ENCODE results near the gene PDCD6IP. TPM values are rescaled to one million over a fixed set of nuclear protein-coding genes. Genes with fewer than 3 reads are reported as not detected.

Gene PDCD6IP
- total and polyA plus RNA-seq, 7 donors, result 30.6 to 152 (median 116) TPM

- Histone ChIP-seq H3K27ac (no peak overlapping the region), H3K36me3 (ENCODE audit: insufficient read depth in 1 of 2, low read depth in 1 of 2) (no peaks in the 10 kb centered on the region), H3K4me1 (peaks cover 18% of the 10 kb centered on the region), H3K4me3 (no peak overlapping the region), H3K27me3 (ENCODE audit: insufficient read depth in 3 of 3, low read length in 2 of 3) (no peaks in the 10 kb centered on the region), H3K9me3 (no peaks in the 10 kb centered on the region)
- intact Hi-C loops (cut with DNase I), result no loop called here
- no peak for ATAC-seq
- no peak for TF ChIP-seq CTCF (IDR thresholded peaks at IDR 0.05)
- DNase-seq, result no peak
Observed at GRCh38 chr3:33795131-33795530, 3.3 kb upstream of the PDCD6IP start.

DNA sequence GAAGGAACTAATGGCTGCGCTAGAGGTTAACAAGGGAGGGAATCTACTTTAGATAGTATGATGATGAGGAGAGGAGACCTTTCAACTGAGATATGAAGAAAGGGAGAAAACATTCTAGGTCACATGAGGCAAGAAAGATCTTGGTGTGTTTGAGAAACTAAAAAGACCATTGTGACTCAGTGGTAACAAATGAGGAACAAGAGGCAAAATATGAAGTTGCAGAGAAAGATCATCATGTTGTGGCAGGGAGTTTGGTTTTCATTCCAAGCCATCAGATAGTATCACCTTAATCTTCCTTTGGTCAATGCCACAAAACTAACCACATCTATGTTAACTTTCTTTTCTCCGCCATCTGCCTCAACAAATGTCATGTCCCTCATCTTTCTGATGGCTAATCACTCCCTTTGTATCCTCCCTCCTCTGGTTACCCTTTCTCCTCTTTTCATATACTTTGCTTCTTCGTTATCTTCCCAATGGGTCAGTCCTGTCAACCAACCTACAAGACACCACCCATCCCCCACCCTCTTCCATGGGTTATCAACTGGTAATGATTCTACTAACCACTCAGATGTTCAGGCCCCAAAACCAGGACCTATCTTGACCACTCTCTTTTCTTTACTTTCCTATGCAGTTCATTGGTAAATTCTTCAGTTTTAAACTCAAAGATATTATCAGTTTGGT lies 2.4 kb upstream of the PDCD6IP start:
- no peak for ATAC-seq
- TF ChIP-seq CTCF (IDR thresholded peaks at IDR 0.05), result no peak
- H3K4me3 ChIP-seq, result no peak overlapping the region
- no peaks in the 10 kb centered on the region for H3K9me3 ChIP-seq
- H3K36me3 ChIP-seq (ENCODE audit: insufficient read depth in 1 of 2, low read depth in 1 of 2), result no peaks in the 10 kb centered on the region
- 95 to 98% (median 96%) methylated on average over 3 of the region's 3 CpGs for WGBS, 3 donors
- intact Hi-C loops (cut with DNase I), result no loop called here
- H3K27ac ChIP-seq, result no peak overlapping the region
- DNase-seq, result no peak
- no peaks in the 10 kb centered on the region for H3K27me3 ChIP-seq (ENCODE audit: insufficient read depth in 3 of 3, low read length in 2 of 3)
- peaks cover 27% of the 10 kb centered on the region for H3K4me1 ChIP-seq

DNA sequence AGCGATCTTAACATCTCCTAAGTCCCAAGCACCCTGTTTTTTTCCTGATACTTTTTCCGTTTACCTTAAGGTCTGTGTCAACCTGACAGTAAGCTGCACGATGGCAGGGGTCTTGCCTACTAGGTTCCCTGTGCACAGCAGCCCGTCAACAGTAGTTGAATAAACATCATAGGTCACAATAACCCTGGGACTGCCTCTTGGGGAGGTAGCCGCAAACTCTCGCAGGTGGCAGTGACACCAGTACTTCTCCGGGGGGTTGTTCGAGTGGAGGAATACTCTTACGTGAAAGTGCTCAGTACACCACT lies 365 bp upstream of the PDCD6IP start:
- H3K4me3 ChIP-seq, result peak overlapping the region; percentile 88
- H3K27ac ChIP-seq, result peak overlapping the region; percentile 99
- H3K27me3 ChIP-seq (ENCODE audit: insufficient read depth in 3 of 3, low read length in 2 of 3), result no peaks in the 10 kb centered on the region
- ATAC-seq, result peak in 2 of 4 donors; percentile 21 to 44
- no peaks in the 10 kb centered on the region for H3K9me3 ChIP-seq
- peaks cover 40% of the 10 kb centered on the region for H3K4me1 ChIP-seq
- no peak for TF ChIP-seq CTCF (IDR thresholded peaks at IDR 0.05)
- no peaks in the 10 kb centered on the region for H3K36me3 ChIP-seq (ENCODE audit: insufficient read depth in 1 of 2, low read depth in 1 of 2)
- 0% methylated on average over 9 of the region's 9 CpGs for WGBS, 3 donors
- no peak for DNase-seq
- intact Hi-C loops (cut with DNase I), result no loop called here

- intact Hi-C loops (cut with DNase I), result no loop called here
- Histone ChIP-seq H3K36me3 (ENCODE audit: insufficient read depth in 1 of 2, low read depth in 1 of 2) (no peaks in the 10 kb centered on the region), H3K4me1 (peaks cover 40% of the 10 kb centered on the region), H3K27ac (peak overlapping the region; percentile 99), H3K27me3 (ENCODE audit: insufficient read depth in 3 of 3, low read length in 2 of 3) (no peaks in the 10 kb centered on the region), H3K4me3 (peak overlapping the region; percentile 88), H3K9me3 (no peaks in the 10 kb centered on the region)
- no peak for TF ChIP-seq CTCF (IDR thresholded peaks at IDR 0.05)
- DNase-seq (no peak), ATAC-seq (peak in 1 of 4 donors; percentile 1)
- 12 to 17% (median 15%) methylated on average over 3 of the region's 3 CpGs for WGBS, 3 donors
Observed at GRCh38 chr3:33799202-33799551, 747 bp downstream of the PDCD6IP start.

DNA sequence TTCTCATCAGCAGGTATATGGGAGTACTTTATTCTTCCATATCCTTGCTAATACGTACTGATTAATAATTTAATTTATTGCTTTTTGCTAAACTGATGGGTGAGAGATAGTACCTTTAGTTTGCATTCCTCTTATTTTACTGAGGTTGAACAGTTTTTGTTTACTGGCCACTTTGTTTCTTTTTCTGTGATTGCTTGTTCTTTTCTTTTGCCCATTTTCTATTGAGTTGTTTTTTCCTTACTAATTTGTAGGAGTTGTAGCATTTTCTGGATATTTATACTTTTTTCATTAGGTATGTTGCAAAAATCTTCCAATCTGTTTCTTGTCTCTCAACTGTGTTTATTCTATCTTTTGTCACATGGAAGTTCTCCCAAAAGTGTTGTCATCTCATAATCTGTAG lies 4.8 kb downstream of the PDCD6IP start:
- no peak for TF ChIP-seq CTCF (IDR thresholded peaks at IDR 0.05)
- Histone ChIP-seq H3K27ac (no peak overlapping the region), H3K9me3 (no peaks in the 10 kb centered on the region), H3K27me3 (ENCODE audit: insufficient read depth in 3 of 3, low read length in 2 of 3) (no peaks in the 10 kb centered on the region), H3K4me3 (no peak overlapping the region), H3K4me1 (peaks cover 45% of the 10 kb centered on the region), H3K36me3 (ENCODE audit: insufficient read depth in 1 of 2, low read depth in 1 of 2) (no peaks in the 10 kb centered on the region)
- WGBS, 3 donors, result 89 to 100% (median 93%) methylated on average over 1 of the region's 1 CpG
- ATAC-seq (no peak), DNase-seq (no peak)
- intact Hi-C loops (cut with DNase I), result loop anchor here in 1 of 2 donors (5.0 kb wide), 1 partner anchor 361 kb away; the partner anchor contains the start of gene UBP1

Data from psoas muscle (tissue), 8 donors.